ENCODE measurements around the gene CFDP1.

DNA sequence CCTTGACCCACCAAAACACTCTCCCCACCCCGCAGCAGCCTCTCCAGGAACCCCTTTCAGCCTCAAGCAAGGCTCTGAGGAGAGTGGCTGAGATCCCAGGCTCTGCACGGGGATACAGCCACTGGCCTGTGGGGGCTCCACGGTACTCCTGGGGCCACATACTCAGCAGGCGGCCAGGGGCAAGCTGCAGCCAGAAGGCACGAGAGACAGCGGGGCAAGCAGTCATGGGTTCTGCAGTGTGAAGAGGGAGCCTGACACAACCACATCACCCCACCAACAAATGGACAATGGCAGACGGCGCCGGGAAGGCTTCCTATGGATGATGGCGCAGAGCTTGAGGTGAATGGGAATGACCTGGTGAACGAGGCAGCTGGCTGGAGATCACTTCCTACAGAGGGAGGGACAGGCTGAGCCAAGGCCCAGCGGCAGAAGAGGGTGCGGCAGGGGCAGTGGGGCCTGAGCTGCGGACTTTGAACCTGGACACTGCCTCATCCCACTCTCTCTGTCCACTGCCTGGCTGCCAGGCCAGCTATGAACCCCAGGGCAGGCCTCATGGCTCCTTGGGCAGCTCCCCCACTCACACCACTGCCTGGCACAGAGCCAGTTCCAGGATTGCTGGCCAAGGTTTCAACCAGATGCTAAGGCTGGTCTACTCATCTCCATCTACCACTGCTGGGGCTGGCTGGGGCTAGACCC, 171.1 kb downstream of the CFDP1 start:
- TF ChIP-seq, protein P1, sequence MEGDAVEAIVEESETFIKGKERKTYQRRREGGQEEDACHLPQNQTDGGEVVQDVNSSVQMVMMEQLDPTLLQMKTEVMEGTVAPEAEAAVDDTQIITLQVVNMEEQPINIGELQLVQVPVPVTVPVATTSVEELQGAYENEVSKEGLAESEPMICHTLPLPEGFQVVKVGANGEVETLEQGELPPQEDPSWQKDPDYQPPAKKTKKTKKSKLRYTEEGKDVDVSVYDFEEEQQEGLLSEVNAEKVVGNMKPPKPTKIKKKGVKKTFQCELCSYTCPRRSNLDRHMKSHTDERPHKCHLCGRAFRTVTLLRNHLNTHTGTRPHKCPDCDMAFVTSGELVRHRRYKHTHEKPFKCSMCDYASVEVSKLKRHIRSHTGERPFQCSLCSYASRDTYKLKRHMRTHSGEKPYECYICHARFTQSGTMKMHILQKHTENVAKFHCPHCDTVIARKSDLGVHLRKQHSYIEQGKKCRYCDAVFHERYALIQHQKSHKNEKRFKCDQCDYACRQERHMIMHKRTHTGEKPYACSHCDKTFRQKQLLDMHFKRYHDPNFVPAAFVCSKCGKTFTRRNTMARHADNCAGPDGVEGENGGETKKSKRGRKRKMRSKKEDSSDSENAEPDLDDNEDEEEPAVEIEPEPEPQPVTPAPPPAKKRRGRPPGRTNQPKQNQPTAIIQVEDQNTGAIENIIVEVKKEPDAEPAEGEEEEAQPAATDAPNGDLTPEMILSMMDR (IDR thresholded peaks at IDR 0.05; ENCODE audit: poor library complexity): no peak
- TF ChIP-seq EZH2 (IDR thresholded peaks at IDR 0.05; ENCODE audit: borderline replicate concordance): no peak
- TF ChIP-seq EZH2phosphoT487 (IDR thresholded peaks at IDR 0.05; ENCODE audit: low read depth, severe bottlenecking, unreplicated experiment): no peak

Data from hepatocyte (in vitro differentiated cells).